AG04450 (cell line): ENCODE data around the gene IGFALS. TPM values are rescaled to one million over a fixed set of nuclear protein-coding genes. Genes with fewer than 3 reads are reported as not detected.

Experiments
- CTCF ChIA-PET: fragments of 300-600, 350-600 bp; formaldehyde crosslinking; extraction: SDS; loops from one replicate; lab custom pipeline; 2022; ENCODE audit warnings: antibody characterized with exemption, inconsistent platforms; lab: Charles Lee
- POLR2A ChIA-PET: fragments of 350-600 bp; formaldehyde crosslinking; extraction: SDS; loops from one replicate; lab custom pipeline; 2021; ENCODE audit warnings: antibody characterized with exemption, inconsistent platforms; lab: Yijun Ruan, JAX
- DNase-seq: peaks from one replicate; pipeline ENCODE4 v3.0.0-alpha.2; 2011; ENCODE audit warnings: low read depth, low spot score
- H3K27ac ChIP-seq: one replicate; pipeline ENCODE4 v1.5.1; 2012; ENCODE audit warnings: low read depth, low read length, control low read depth
- H3K27me3 ChIP-seq: one replicate; pipeline ENCODE4 v1.6.0; 2012; ENCODE audit warnings: low read length; ENCODE audit not compliant: control insufficient read depth, insufficient read depth
- H3K4me3 ChIP-seq: 2 replicates; pipeline ENCODE4 v1.5.1; 2011; ENCODE audit warnings: mild to moderate bottlenecking, low read depth, low read length, control low read depth
- H3K9me3 ChIP-seq: 2 replicates; pipeline ENCODE4 v1.5.1; 2012; ENCODE audit warnings: low read length; ENCODE audit not compliant: control insufficient read depth, insufficient read depth
- CTCF ChIP-seq: IDR thresholded peaks from 2 replicates; pipeline ENCODE4 v1.5.1; 2011; ENCODE audit warnings: low read depth, low read length, control low read depth, inconsistent platforms
- polyA plus RNA-seq: library from polyadenylated mRNA; depleted of rRNA; stranded (reverse); fragments of >200 nt; gene quantifications from 2 replicates; pipeline ENCODE4 v1.2.3, GENCODE V29; 2011

The IGFALS gene
- polyA plus RNA-seq, 1 experiment, result not detected

DNA sequence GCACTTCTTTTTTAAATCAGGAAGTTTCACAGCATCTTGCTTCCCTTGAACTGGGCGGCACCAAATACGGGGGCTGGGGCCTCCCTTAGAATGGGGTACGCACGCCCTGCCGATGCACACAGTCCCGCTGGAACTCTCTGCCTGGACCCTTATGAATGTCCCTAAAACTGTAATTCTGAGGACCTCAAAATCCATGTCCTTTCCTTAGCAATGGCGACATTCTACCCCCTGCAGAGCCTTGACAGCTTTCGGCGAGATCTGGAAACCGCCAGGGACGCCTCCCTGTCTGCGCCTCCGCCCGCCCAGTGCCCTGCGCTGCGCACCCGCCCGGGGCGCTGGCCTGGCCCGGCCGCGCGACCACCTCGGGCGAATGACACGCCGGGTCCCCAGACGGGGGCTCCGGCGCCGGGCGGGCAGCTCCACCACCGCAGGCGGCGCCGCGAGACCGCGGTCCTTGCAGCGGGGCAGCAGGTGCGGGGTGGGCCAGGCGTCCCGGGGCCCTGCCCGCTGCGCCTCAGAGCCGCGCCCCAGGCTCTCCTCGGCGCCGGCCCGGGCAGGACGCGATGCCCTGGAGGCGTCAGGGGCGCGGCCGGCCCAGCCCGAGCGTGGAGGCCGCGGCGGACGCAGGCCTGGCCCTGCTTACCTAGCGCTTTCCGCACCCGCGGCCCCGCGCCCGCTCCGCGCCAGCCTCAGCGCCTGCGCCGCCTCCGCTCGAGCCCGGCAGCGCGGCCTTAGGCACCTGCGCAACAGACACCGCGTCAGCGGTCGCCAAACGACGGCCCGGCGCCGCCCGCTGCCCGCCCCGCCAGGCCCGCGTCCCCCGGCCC, 32.6 kb upstream of the IGFALS start:
- H3K4me3 ChIP-seq, result peak overlapping the region; percentile 96
- ChIA-PET POLR2A (interaction anchor here (0.7 to 2.6 kb wide), 4 partner anchors 43 to 603 kb away, joined by 3 to 21 read pairs (median 6); partner anchors contain the start of genes CCNF, MRPS34, NUBP2 and RPS2), CTCF (no interaction called here)
- H3K27ac ChIP-seq, result no peak overlapping the region
- peaks cover 3% of the 10 kb centered on the region; the same call in 1 of the 2 replicates for H3K9me3 ChIP-seq
- DNase-seq, result peak; percentile 8
- no peaks in the 10 kb centered on the region for H3K27me3 ChIP-seq
- no peak for TF ChIP-seq CTCF

DNA sequence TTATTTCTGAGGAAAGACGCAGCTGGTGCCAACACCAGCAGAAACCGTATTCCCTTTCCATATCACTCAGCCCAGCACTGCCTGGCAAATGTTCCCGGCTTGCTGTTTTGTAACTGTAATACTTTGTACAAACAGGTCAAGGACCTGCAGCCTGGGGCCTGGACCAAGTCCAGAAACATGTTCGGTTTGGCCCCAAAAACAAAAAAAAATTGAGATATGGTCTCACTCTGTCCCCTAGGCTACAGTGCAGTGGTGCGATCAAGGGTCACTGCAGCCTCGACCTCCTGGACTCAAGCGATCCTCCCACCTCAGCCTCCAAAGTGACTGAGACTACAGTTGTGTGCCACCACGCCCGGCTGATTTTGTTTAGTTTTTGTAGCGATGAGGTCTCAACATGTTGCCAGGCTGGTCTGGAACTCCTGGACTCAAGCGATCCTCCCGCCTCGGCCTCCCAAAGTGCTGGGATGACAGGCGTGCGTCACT, 31.9 kb upstream of the IGFALS start:
- no peak for DNase-seq
- CTCF ChIA-PET, result no interaction called here
- Histone ChIP-seq H3K27me3 (no peaks in the 10 kb centered on the region), H3K9me3 (peaks cover 3% of the 10 kb centered on the region; the same call in 1 of the 2 replicates), H3K4me3 (peak overlapping the region; percentile 96), H3K27ac (no peak overlapping the region)
- TF ChIP-seq CTCF, result no peak
- POLR2A ChIA-PET, result interaction anchor here (2.6 kb wide), 1 partner anchor 43 kb away, joined by 21 read pairs; the partner anchor contains the start of genes NUBP2 and SPSB3

DNA sequence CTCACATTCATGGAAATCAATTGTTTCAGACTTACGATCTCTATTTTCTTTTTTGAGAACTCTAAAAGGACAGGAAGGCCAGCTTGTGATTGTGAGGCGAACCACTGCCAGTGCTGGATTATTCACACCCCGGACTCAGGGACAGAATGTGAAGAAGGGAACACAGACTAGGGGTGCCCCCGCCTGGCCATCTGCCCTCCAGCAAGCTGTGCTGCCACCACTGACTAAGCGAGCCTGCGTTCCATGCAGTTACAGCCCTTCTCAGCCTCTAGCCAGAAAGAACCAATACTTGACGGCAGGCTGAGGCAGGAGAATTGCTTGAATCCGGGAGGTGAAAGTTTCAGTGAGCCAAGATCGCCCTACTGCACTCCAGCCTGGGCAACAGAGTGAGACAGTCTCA, 30.3 kb upstream of the IGFALS start:
- H3K27ac ChIP-seq, result no peak overlapping the region
- ChIA-PET POLR2A (interaction anchor here (1.5 kb wide), 1 partner anchor 41 kb away, joined by 5 read pairs; the partner anchor contains the start of genes NUBP2 and SPSB3), CTCF (interaction anchor here (0.6 to 1.1 kb wide), 7 partner anchors 10 to 183 kb away, joined by 3 to 9 read pairs (median 4); no protein-coding TSS in a partner anchor)
- H3K4me3 ChIP-seq, result no peak overlapping the region
- peak; percentile 21 for DNase-seq
- peaks cover 3% of the 10 kb centered on the region; the same call in 1 of the 2 replicates for H3K9me3 ChIP-seq
- H3K27me3 ChIP-seq, result no peaks in the 10 kb centered on the region
- TF ChIP-seq CTCF, result peak; percentile 35

GRCh38 chr16:1822801-1823200, 29.3 kb upstream of the IGFALS start:
- DNase-seq, result no peak
- H3K9me3 ChIP-seq, result peaks cover 3% of the 10 kb centered on the region; the same call in 1 of the 2 replicates
- ChIA-PET CTCF (interaction anchor here (0.6 to 1.0 kb wide), 3 partner anchors 9 to 49 kb away, joined by 3 to 9 read pairs (median 4); no protein-coding TSS in a partner anchor), POLR2A (no interaction called here)
- H3K4me3 ChIP-seq, result no peak overlapping the region
- no peak overlapping the region for H3K27ac ChIP-seq
- no peaks in the 10 kb centered on the region for H3K27me3 ChIP-seq
- TF ChIP-seq CTCF, result no peak
